Stomach (tissue), 4 donors: Measurements from ENCODE around the gene PTPRM.

Source experiments
- EP300 ChIP-seq: sonication (generic); formaldehyde crosslinking; IDR thresholded peaks from one replicate; pipeline ENCODE4 v1.6.1; 2017; ENCODE audit warnings: antibody characterized with exemption
- POLR2A ChIP-seq, 4 donors: fragments of 450-650 bp; IDR thresholded peaks; one replicate each; pipeline ENCODE4 v1.6.1; 2016; ENCODE audit warnings: antibody characterized with exemption in 4 of 4, control low read depth in 2 of 4, mild to moderate bottlenecking in 1 of 4, moderate library complexity in 1 of 4
- POLR2AphosphoS5 ChIP-seq, 3 donors: sonication (generic); formaldehyde crosslinking; IDR thresholded peaks; one replicate each; pipeline ENCODE4 v1.6.1; 2016; ENCODE audit warnings: antibody characterized with exemption in 3 of 3
- TF ChIP-seq, protein P1 (sequence below), 7 experiments: fragments of 450-650 bp in 4 of 7; fragments of 200-600 bp in 3 of 7; sonication (generic) in 3 of 7; IDR thresholded peaks; one replicate each; pipeline ENCODE4 v1.5.1; 2016 to 2019; ENCODE audit warnings: antibody characterized with exemption in 7 of 7, control low read depth in 2 of 7, mild to moderate bottlenecking in 1 of 7

DNA sequence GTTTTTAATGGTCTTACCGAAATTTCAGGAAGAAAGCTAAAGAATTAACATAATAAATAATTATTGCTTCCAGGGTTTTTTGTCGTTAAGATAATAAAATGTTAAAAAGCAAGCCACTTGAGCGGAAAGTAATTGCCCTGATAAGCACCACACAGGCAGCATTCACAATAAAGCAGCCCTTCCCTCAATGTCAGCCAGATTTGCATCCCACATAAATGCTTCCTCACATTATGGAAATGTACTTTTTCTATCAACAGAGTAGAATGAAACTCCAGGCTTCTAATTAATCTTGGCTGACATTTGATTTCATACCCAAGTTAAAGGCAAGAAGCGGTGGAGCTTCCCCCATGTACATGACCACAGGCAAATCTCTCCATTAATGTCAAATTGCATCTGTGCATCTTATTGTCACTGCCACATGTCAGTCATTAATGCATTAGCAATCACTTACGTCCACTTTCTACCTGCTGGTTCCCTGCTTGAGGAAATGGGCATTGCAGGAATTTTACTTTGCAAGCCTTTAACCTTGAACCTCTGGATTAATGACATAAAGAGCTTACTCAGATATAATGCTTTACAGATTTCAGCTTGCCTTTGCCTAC lies 26.2 kb downstream of the PTPRM start:
- TF ChIP-seq, protein P1, sequence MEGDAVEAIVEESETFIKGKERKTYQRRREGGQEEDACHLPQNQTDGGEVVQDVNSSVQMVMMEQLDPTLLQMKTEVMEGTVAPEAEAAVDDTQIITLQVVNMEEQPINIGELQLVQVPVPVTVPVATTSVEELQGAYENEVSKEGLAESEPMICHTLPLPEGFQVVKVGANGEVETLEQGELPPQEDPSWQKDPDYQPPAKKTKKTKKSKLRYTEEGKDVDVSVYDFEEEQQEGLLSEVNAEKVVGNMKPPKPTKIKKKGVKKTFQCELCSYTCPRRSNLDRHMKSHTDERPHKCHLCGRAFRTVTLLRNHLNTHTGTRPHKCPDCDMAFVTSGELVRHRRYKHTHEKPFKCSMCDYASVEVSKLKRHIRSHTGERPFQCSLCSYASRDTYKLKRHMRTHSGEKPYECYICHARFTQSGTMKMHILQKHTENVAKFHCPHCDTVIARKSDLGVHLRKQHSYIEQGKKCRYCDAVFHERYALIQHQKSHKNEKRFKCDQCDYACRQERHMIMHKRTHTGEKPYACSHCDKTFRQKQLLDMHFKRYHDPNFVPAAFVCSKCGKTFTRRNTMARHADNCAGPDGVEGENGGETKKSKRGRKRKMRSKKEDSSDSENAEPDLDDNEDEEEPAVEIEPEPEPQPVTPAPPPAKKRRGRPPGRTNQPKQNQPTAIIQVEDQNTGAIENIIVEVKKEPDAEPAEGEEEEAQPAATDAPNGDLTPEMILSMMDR (IDR thresholded peaks at IDR 0.05): no peak
- TF ChIP-seq EP300 (no peak), POLR2AphosphoS5 (IDR thresholded peaks at IDR 0.05) (no peak), POLR2A (IDR thresholded peaks at IDR 0.05) (no peak)
